Lower leg skin (tissue), 4 donors: ENCODE measurements around the gene CELF5. TPM values are rescaled to one million over a fixed set of nuclear protein-coding genes. Genes with fewer than 3 reads are reported as not detected.

Source experiments
- DNase-seq, 2 donors: peaks; one replicate each; pipeline ENCODE4 v3.0.0-alpha.2; 2019; ENCODE audit warnings: low spot score in 2 of 2
- H3K4me3 ChIP-seq: fragments of 200-600 bp; sonication (generic); 2 replicates; pipeline ENCODE4 v1.5.1; 2017; ENCODE audit warnings: mild to moderate bottlenecking, low read depth; ENCODE audit not compliant: poor library complexity, severe bottlenecking
- POLR2A ChIP-seq, 2 donors: fragments of 450-650 bp; IDR thresholded peaks; one replicate each; pipeline ENCODE4 v1.6.1; 2016 to 2017; ENCODE audit warnings: antibody characterized with exemption in 2 of 2, mild to moderate bottlenecking in 1 of 2, moderate library complexity in 1 of 2
- WGBS, 2 donors: methylation state at CpG; one replicate each; pipeline ENCODE4 v1.1.5; 2018; 5-methylcytosine and 5-hydroxymethylcytosine counted together
- intact Hi-C: fragments of 100-400 bp; cut with DNase I; formaldehyde crosslinking; loops from one replicate; pipeline ENCODE4 v1.15.0; 2023; ENCODE audit warnings: low total_unique reads
- total RNA-seq, 4 donors: library from RNA; depleted of rRNA; stranded (reverse); fragments of >200 nt; gene quantifications; one replicate each; pipeline ENCODE4 v1.1.0, GENCODE V29; 2016
- TF ChIP-seq, protein P1 (sequence below), 3 donors: fragments of 450-650 bp; IDR thresholded peaks; one replicate each; pipeline ENCODE4 v1.5.1; 2016; ENCODE audit warnings: antibody characterized with exemption in 3 of 3, mild to moderate bottlenecking in 3 of 3, moderate library complexity in 2 of 3

Gene CELF5
- total RNA-seq, 4 donors from 2014 or later: 0.20 to 0.39 TPM; not detected in 2

DNA sequence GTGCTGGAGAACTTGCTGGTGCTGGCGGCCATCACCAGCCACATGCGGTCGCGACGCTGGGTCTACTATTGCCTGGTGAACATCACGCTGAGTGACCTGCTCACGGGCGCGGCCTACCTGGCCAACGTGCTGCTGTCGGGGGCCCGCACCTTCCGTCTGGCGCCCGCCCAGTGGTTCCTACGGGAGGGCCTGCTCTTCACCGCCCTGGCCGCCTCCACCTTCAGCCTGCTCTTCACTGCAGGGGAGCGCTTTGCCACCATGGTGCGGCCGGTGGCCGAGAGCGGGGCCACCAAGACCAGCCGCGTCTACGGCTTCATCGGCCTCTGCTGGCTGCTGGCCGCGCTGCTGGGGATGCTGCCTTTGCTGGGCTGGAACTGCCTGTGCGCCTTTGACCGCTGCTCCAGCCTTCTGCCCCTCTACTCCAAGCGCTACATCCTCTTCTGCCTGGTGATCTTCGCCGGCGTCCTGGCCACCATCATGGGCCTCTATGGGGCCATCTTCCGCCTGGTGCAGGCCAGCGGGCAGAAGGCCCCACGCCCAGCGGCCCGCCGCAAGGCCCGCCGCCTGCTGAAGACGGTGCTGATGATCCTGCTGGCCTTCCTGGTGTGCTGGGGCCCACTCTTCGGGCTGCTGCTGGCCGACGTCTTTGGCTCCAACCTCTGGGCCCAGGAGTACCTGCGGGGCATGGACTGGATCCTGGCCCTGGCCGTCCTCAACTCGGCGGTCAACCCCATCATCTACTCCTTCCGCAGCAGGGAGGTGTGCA is 45.3 kb upstream of the CELF5 start:
- no peak overlapping the region for H3K4me3 ChIP-seq
- 80 to 83% methylated on average over 39 to 47 of the region's 52 CpGs for WGBS, 2 donors
- intact Hi-C loops: no loop called here
- no peak for DNase-seq
- TF ChIP-seq POLR2A (IDR thresholded peaks at IDR 0.05): no peak
- TF ChIP-seq, protein P1, sequence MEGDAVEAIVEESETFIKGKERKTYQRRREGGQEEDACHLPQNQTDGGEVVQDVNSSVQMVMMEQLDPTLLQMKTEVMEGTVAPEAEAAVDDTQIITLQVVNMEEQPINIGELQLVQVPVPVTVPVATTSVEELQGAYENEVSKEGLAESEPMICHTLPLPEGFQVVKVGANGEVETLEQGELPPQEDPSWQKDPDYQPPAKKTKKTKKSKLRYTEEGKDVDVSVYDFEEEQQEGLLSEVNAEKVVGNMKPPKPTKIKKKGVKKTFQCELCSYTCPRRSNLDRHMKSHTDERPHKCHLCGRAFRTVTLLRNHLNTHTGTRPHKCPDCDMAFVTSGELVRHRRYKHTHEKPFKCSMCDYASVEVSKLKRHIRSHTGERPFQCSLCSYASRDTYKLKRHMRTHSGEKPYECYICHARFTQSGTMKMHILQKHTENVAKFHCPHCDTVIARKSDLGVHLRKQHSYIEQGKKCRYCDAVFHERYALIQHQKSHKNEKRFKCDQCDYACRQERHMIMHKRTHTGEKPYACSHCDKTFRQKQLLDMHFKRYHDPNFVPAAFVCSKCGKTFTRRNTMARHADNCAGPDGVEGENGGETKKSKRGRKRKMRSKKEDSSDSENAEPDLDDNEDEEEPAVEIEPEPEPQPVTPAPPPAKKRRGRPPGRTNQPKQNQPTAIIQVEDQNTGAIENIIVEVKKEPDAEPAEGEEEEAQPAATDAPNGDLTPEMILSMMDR (IDR thresholded peaks at IDR 0.05): no peak

DNA sequence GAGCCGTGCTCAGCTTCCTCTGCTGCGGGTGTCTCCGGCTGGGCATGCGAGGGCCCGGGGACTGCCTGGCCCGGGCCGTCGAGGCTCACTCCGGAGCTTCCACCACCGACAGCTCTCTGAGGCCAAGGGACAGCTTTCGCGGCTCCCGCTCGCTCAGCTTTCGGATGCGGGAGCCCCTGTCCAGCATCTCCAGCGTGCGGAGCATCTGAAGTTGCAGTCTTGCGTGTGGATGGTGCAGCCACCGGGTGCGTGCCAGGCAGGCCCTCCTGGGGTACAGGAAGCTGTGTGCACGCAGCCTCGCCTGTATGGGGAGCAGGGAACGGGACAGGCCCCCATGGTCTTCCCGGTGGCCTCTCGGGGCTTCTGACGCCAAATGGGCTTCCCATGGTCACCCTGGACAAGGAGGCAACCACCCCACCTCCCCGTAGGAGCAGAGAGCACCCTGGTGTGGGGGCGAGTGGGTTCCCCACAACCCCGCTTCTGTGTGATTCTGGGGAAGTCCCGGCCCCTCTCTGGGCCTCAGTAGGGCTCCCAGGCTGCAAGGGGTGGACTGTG is 44.6 kb upstream of the CELF5 start:
- no peak overlapping the region for H3K4me3 ChIP-seq
- no peak for DNase-seq
- TF ChIP-seq, protein P1 (IDR thresholded peaks at IDR 0.05): no peak
- TF ChIP-seq POLR2A (IDR thresholded peaks at IDR 0.05): no peak
- WGBS, 2 donors: 84 to 86% methylated on average over 26 to 31 of the region's 31 CpGs
- intact Hi-C loops: no loop called here

DNA sequence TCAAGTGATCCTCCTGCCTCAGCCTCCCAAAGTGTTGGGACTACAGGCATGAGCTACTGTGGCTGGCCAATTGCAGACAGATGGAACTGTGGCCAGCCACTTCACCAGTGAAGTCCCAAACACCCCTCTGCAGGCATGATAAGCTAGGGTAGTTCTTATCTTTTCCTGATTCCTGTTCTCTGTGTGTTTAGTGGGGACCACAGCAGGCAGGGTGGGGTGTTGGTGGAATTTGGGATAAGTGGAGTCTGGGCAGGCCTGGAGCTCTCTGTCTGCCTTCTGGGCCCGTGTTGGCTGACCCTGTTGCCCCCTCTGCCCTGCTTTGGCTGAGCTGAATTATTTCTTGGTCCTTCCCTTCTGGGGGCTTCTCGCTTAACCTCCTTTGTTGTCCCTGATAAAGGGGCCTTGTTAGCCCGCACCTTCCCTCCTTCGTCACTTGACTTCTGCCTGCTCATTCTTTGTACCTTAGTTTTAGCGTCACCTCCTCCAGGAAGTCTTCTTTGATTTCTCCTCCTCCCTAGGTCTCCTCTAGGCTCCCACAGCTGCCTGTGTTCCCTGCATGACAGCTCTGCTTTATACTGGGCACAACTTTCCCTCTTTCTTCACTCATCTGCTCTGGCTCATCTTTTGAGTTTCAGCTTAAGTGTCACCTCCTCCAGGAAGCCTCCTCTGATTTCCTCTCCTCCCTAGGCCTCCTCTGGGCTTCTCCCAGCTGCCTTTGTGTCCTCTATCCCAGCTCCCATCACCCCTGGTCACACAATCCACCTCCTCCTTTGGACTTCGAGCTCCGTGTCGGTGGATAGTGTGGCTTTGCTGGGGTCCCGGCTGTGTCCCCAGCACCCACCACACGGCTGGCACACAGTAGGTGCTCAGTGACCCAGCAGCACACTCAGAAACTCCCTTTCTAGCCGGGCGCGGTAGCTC is 40.5 kb upstream of the CELF5 start:
- TF ChIP-seq, protein P1 (IDR thresholded peaks at IDR 0.05): no peak
- no peak for TF ChIP-seq POLR2A (IDR thresholded peaks at IDR 0.05)
- 71 to 78% methylated on average over 13 of the region's 13 CpGs for WGBS, 2 donors
- DNase-seq: no peak
- intact Hi-C loops: no loop called here
- H3K4me3 ChIP-seq: no peak overlapping the region

DNA sequence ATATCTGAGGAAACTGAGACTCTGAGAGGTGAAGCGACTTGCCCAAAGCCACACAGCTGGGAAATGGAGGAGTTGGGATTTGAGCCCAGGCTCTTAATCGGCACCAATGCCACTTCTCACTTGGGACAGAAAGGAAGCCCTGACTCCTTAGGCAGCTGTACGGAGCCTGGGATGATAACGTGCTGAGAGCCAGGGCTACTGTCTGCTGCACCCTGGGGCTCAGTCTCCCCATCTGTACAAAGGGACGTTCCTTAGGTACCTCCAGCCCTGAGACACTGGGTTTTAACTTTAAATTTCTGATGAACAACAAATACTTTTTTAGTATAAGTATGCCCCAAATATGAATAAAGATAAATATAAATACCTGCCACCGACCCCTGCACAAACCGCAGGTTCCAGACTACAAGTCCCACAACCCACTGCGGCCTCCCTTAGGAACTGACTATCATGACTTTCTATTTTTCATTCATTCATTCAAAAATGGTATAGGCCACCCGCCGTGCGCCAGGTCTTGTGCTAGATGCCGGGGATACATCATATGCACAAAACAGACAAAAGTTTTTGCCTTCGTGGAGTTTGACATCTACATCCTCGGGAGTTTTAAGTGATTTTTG is 39.5 kb upstream of the CELF5 start:
- WGBS, 2 donors: 15 to 17% methylated on average over 14 of the region's 14 CpGs
- intact Hi-C loops: no loop called here
- H3K4me3 ChIP-seq: no peak overlapping the region
- DNase-seq: no peak
- no peak for TF ChIP-seq POLR2A (IDR thresholded peaks at IDR 0.05)
- TF ChIP-seq, protein P1 (IDR thresholded peaks at IDR 0.05): no peak

DNA sequence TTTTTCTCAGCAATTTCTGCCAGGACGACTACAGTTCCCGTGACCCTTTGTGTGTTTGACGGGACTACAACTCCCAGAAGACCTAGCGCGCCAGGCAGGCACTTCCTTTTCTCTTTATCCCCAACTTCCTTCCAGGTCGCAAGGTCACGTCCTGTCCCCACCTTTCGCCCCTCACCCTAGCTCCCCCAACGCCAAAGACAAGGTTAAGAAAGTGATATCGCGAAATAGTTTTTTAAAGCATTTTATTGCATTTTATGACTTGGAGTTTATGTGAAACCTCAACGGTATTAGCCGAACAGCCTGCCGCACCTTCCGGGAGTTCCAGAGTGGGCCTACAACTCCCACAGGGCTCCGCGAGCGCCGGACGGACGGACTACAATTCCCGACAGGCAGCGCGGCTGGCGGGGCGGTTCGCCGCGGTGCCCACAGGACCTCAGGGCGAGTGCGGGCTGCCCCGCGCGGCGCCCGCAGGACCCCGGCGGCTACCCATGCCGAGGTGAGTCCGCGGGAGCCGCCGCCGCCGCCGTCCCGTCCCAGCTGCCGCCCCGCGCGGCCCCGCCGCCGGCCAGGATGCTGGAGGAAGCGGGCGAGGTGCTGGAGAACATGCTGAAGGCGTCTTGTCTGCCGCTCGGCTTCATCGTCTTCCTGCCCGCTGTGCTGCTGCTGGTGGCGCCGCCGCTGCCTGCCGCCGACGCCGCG is 38.9 kb upstream of the CELF5 start, which contains the start of gene NCLN:
NCLN (plus strand) TSS at position 470 of the 699 bp plus-strand sequence; CDS start at position 571, 101 bp downstream.
- WGBS, 2 donors: 0 to 1% methylated on average over 21 to 57 of the region's 69 CpGs
- peak within 1 kb of the TSS; percentile 64 for H3K4me3 ChIP-seq
- TF ChIP-seq, protein P1 (IDR thresholded peaks at IDR 0.05): no peak
- no peak for TF ChIP-seq POLR2A (IDR thresholded peaks at IDR 0.05)
- intact Hi-C loops: no loop called here
- peak; percentile 94 to 98 for DNase-seq
